Mucosa of rectum (tissue), 2 donors: ENCODE measurements around the gene SEPTIN8.

Experiments
- H3K27ac ChIP-seq, 2 donors: one replicate each; pipeline ENCODE4 v1.7.0; 2013; ENCODE audit warnings: inconsistent platforms in 2 of 2, low read depth in 2 of 2, low read length in 2 of 2
- H3K27me3 ChIP-seq, 2 donors: one replicate each; pipeline ENCODE4 v1.7.0; 2013; ENCODE audit warnings: low read length in 2 of 2; ENCODE audit not compliant: control insufficient read depth in 2 of 2, insufficient read depth in 2 of 2
- H3K36me3 ChIP-seq, 2 donors: one replicate each; pipeline ENCODE4 v1.7.0; 2013; ENCODE audit warnings: low read length in 2 of 2; ENCODE audit not compliant: control insufficient read depth in 2 of 2, insufficient read depth in 2 of 2
- H3K4me1 ChIP-seq, 2 donors: one replicate each; pipeline ENCODE4 v1.7.0; 2013; ENCODE audit warnings: low read length in 2 of 2, mild to moderate bottlenecking in 1 of 2; ENCODE audit not compliant: control insufficient read depth in 2 of 2, insufficient read depth in 2 of 2
- H3K4me3 ChIP-seq, 2 donors: one replicate each; pipeline ENCODE4 v1.7.0; 2013; ENCODE audit warnings: low read length in 2 of 2
- H3K9ac ChIP-seq, 2 donors: one replicate each; pipeline ENCODE4 v1.7.0; 2013; ENCODE audit warnings: low read length in 2 of 2, low read depth in 1 of 2, mild to moderate bottlenecking in 1 of 2
- H3K9me3 ChIP-seq, 2 donors: one replicate each; pipeline ENCODE4 v1.7.0; 2013; ENCODE audit warnings: low read length in 2 of 2; ENCODE audit not compliant: control insufficient read depth in 2 of 2
- donor health status: healthy.
- donor health status: Normal muscosa, but diverticular disease.

Gene SEPTIN8

GRCh38 chr5:132800545-132800944 is 23.5 kb upstream of the SEPTIN8 start:
- H3K27me3 ChIP-seq, result peaks cover 0 to 2% of the 10 kb centered on the region in 2 donors
- H3K4me3 ChIP-seq, result no peak overlapping the region
- no peaks in the 10 kb centered on the region for H3K4me1 ChIP-seq
- no peak overlapping the region for H3K9ac ChIP-seq
- H3K36me3 ChIP-seq, result no peaks in the 10 kb centered on the region
- no peaks in the 10 kb centered on the region for H3K9me3 ChIP-seq
- H3K27ac ChIP-seq, result no peak overlapping the region

GRCh38 chr5:132799392-132799791 is 22.4 kb upstream of the SEPTIN8 start:
- no peaks in the 10 kb centered on the region for H3K4me1 ChIP-seq
- peaks cover 0 to 2% of the 10 kb centered on the region in 2 donors for H3K27me3 ChIP-seq
- no peaks in the 10 kb centered on the region for H3K36me3 ChIP-seq
- H3K27ac ChIP-seq, result no peak overlapping the region
- no peak overlapping the region for H3K4me3 ChIP-seq
- no peak overlapping the region for H3K9ac ChIP-seq
- no peaks in the 10 kb centered on the region for H3K9me3 ChIP-seq

- Histone ChIP-seq H3K27ac (no peak overlapping the region), H3K4me3 (no peak overlapping the region), H3K4me1 (no peaks in the 10 kb centered on the region), H3K9me3 (no peaks in the 10 kb centered on the region), H3K36me3 (no peaks in the 10 kb centered on the region), H3K27me3 (peaks cover 0 to 2% of the 10 kb centered on the region in 2 donors), H3K9ac (no peak overlapping the region)
These were observed 20.6 kb upstream of the SEPTIN8 start for GRCh38 chr5:132797651-132798050.

- H3K9ac ChIP-seq, result no peak overlapping the region
- H3K4me1 ChIP-seq, result no peaks in the 10 kb centered on the region
- no peaks in the 10 kb centered on the region for H3K9me3 ChIP-seq
- H3K36me3 ChIP-seq, result no peaks in the 10 kb centered on the region
- H3K27ac ChIP-seq, result no peak overlapping the region
- H3K4me3 ChIP-seq, result no peak overlapping the region
- no peaks in the 10 kb centered on the region for H3K27me3 ChIP-seq
These were observed 14.0 kb upstream of the SEPTIN8 start for GRCh38 chr5:132791026-132791425.

- Histone ChIP-seq H3K27me3 (no peaks in the 10 kb centered on the region), H3K36me3 (no peaks in the 10 kb centered on the region), H3K9ac (no peak overlapping the region), H3K27ac (no peak overlapping the region), H3K4me1 (no peaks in the 10 kb centered on the region), H3K4me3 (no peak overlapping the region), H3K9me3 (no peaks in the 10 kb centered on the region)
These were observed 13.3 kb upstream of the SEPTIN8 start for GRCh38 chr5:132790201-132790865.

- H3K4me1 ChIP-seq, result no peaks in the 10 kb centered on the region
- H3K27me3 ChIP-seq, result no peaks in the 10 kb centered on the region
- H3K9ac ChIP-seq, result no peak overlapping the region
- H3K4me3 ChIP-seq, result no peak overlapping the region
- H3K9me3 ChIP-seq, result no peaks in the 10 kb centered on the region
- no peak overlapping the region for H3K27ac ChIP-seq
- no peaks in the 10 kb centered on the region for H3K36me3 ChIP-seq
These were observed 12.2 kb upstream of the SEPTIN8 start for GRCh38 chr5:132788990-132789886.

GRCh38 chr5:132788508-132788907 is 11.5 kb upstream of the SEPTIN8 start:
- Histone ChIP-seq H3K9ac (no peak overlapping the region), H3K27me3 (no peaks in the 10 kb centered on the region), H3K27ac (no peak overlapping the region), H3K4me1 (no peaks in the 10 kb centered on the region), H3K36me3 (no peaks in the 10 kb centered on the region), H3K9me3 (no peaks in the 10 kb centered on the region), H3K4me3 (no peak overlapping the region)

- Histone ChIP-seq H3K36me3 (no peaks in the 10 kb centered on the region), H3K4me1 (no peaks in the 10 kb centered on the region), H3K9ac (no peak overlapping the region), H3K4me3 (no peak overlapping the region), H3K27me3 (no peaks in the 10 kb centered on the region), H3K9me3 (no peaks in the 10 kb centered on the region), H3K27ac (no peak overlapping the region)
These were observed 10.0 kb upstream of the SEPTIN8 start for GRCh38 chr5:132787076-132787475.

GRCh38 chr5:132785864-132786263 is 8.8 kb upstream of the SEPTIN8 start:
- Histone ChIP-seq H3K4me1 (no peaks in the 10 kb centered on the region), H3K27me3 (no peaks in the 10 kb centered on the region), H3K36me3 (no peaks in the 10 kb centered on the region), H3K4me3 (no peak overlapping the region), H3K9ac (no peak overlapping the region), H3K9me3 (no peaks in the 10 kb centered on the region), H3K27ac (no peak overlapping the region)

GRCh38 chr5:132785365-132785764 is 8.3 kb upstream of the SEPTIN8 start:
- H3K9ac ChIP-seq, result no peak overlapping the region

More at GRCh38 chr5:132785365-132785764, 8.3 kb upstream of the SEPTIN8 start:
- Histone ChIP-seq H3K36me3 (no peaks in the 10 kb centered on the region), H3K4me1 (no peaks in the 10 kb centered on the region), H3K9me3 (no peaks in the 10 kb centered on the region), H3K27ac (no peak overlapping the region), H3K4me3 (no peak overlapping the region), H3K27me3 (no peaks in the 10 kb centered on the region)
